ENCODE data around the gene C1orf141. TPM values are rescaled to one million over a fixed set of nuclear protein-coding genes. Genes with fewer than 3 reads are reported as not detected.

The C1orf141 gene
- total and polyA plus RNA-seq, 2 donors (not counting 1 experiment from before 2014, with no cell fraction given): not detected

DNA sequence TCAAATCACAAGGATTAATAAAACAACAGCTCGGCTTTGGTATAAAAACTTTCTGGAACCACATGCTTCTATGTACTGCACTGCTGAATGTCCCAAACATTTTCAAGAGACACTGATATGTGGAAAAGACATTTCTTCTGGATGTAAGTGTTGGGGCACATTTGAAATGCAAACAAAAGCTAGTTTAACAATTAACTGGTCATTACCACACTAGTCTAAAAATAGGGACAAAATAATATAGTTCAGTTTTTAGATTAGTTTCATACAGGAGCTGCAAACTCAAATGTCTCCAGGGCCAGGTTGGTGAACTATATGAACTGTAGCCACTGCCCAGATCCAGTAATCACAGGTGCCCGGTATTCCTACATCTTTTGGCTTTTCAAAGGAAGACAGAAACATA is 34.7 kb upstream of the C1orf141 start:
- no peak overlapping the region for H3K4me2 ChIP-seq (replicated peaks; ENCODE audit: low read depth, low read length, poor library complexity, severe bottlenecking)
- DNase-seq: no peak
- CTCF ChIA-PET: interaction anchor here (1.5 kb wide), 1 partner anchor 19 kb away, joined by 3 read pairs; no protein-coding TSS in a partner anchor
- no peak for TF ChIP-seq EZH2 (IDR thresholded peaks at IDR 0.05; ENCODE audit: borderline replicate concordance, insufficient read depth, low read depth, low read length, poor library complexity, severe bottlenecking)
- TF ChIP-seq, protein P1, sequence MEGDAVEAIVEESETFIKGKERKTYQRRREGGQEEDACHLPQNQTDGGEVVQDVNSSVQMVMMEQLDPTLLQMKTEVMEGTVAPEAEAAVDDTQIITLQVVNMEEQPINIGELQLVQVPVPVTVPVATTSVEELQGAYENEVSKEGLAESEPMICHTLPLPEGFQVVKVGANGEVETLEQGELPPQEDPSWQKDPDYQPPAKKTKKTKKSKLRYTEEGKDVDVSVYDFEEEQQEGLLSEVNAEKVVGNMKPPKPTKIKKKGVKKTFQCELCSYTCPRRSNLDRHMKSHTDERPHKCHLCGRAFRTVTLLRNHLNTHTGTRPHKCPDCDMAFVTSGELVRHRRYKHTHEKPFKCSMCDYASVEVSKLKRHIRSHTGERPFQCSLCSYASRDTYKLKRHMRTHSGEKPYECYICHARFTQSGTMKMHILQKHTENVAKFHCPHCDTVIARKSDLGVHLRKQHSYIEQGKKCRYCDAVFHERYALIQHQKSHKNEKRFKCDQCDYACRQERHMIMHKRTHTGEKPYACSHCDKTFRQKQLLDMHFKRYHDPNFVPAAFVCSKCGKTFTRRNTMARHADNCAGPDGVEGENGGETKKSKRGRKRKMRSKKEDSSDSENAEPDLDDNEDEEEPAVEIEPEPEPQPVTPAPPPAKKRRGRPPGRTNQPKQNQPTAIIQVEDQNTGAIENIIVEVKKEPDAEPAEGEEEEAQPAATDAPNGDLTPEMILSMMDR (IDR thresholded peaks at IDR 0.05): no peak
- H2AFZ ChIP-seq (ENCODE audit: insufficient read depth, low read depth, low read length, poor library complexity, severe bottlenecking): no peak overlapping the region
- no peak overlapping the region for H3K4me3 ChIP-seq (ENCODE audit: control extremely low read depth in 1 of 5, extremely low read depth in 1 of 5, insufficient read depth in 1 of 5, low read depth in 2 of 5, low read length in 4 of 5)
- H3K9ac ChIP-seq (ENCODE audit: low read length): no peak overlapping the region
- no peak for ATAC-seq (ENCODE audit: low read depth)
- H3K79me2 ChIP-seq (ENCODE audit: control insufficient read depth, insufficient read depth, low read length): no peaks in the 10 kb centered on the region
- H3K27ac Mint-ChIP-seq: no peak overlapping the region
- intact Hi-C loops (cut with micrococcal nuclease): no loop called here
- H3K4me3 Mint-ChIP-seq: no peak overlapping the region
- no peaks in the 10 kb centered on the region for H3K36me3 ChIP-seq (replicated peaks in 1 of 2; ENCODE audit: control extremely low read depth in 1 of 2, control insufficient read depth in 1 of 2, extremely low read depth in 1 of 2, insufficient read depth in 2 of 2, low read length in 1 of 2)
- POLR2A ChIA-PET: no interaction called here
- no peaks in the 10 kb centered on the region for H4K20me1 ChIP-seq (ENCODE audit: control insufficient read depth, insufficient read depth, low read length, poor library complexity, severe bottlenecking)
- H3K9me3 ChIP-seq (ENCODE audit: control extremely low read depth in 1 of 3, control insufficient read depth in 2 of 3, insufficient read depth in 1 of 3, low read length in 2 of 3): no peaks in the 10 kb centered on the region
- H3K27ac ChIP-seq (ENCODE audit: low read length in 2 of 2): no peak overlapping the region
- peaks cover 0 to 9% (median 0%) of the 10 kb centered on the region in 4 experiments for H3K27me3 ChIP-seq (replicated peaks in 1 of 4; ENCODE audit: control extremely low read depth in 1 of 4, control insufficient read depth in 3 of 4, insufficient read depth in 4 of 4, low read length in 3 of 4)
- H3K4me1 ChIP-seq (ENCODE audit: control insufficient read depth in 2 of 2, insufficient read depth in 2 of 2, low read length in 2 of 2): no peaks in the 10 kb centered on the region
- peaks cover 2% of the 10 kb centered on the region for H3K27me3 Mint-ChIP-seq
- peaks cover 4% of the 10 kb centered on the region for H3K9me3 Mint-ChIP-seq (ENCODE audit: insufficient read depth)
- no peaks in the 10 kb centered on the region for H3K4me1 Mint-ChIP-seq
- no CpG with 5 or more reads among the region's 2 CpGs for WGBS (ENCODE audit: insufficient coverage)

GRCh38 chr1:67166196-67166595 is 31.4 kb upstream of the C1orf141 start, which contains the start of gene IL23R:
IL23R (plus strand) TSS chr1:67166454; CDS start chr1:67168121, 1,667 bp downstream.
- Histone ChIP-seq H2AFZ (ENCODE audit: insufficient read depth, low read depth, low read length, poor library complexity, severe bottlenecking) (no peak within 1 kb of the TSS), H3K36me3 (replicated peaks in 1 of 2; ENCODE audit: control extremely low read depth in 1 of 2, control insufficient read depth in 1 of 2, extremely low read depth in 1 of 2, insufficient read depth in 2 of 2, low read length in 1 of 2) (no peaks in the 10 kb centered on the region), H3K9ac (ENCODE audit: low read length) (no peak within 1 kb of the TSS), H3K9me3 (ENCODE audit: control extremely low read depth in 1 of 3, control insufficient read depth in 2 of 3, insufficient read depth in 1 of 3, low read length in 2 of 3) (no peaks in the 10 kb centered on the region), H3K4me3 (ENCODE audit: control extremely low read depth in 1 of 5, extremely low read depth in 1 of 5, insufficient read depth in 1 of 5, low read depth in 2 of 5, low read length in 4 of 5) (no peak within 1 kb of the TSS), H3K27me3 (replicated peaks in 1 of 4; ENCODE audit: control extremely low read depth in 1 of 4, control insufficient read depth in 3 of 4, insufficient read depth in 4 of 4, low read length in 3 of 4) (peaks cover 0 to 9% (median 0%) of the 10 kb centered on the region in 4 experiments), H3K4me1 (ENCODE audit: control insufficient read depth in 2 of 2, insufficient read depth in 2 of 2, low read length in 2 of 2) (no peaks in the 10 kb centered on the region), H3K4me2 (replicated peaks; ENCODE audit: low read depth, low read length, poor library complexity, severe bottlenecking) (no peak within 1 kb of the TSS), H3K79me2 (ENCODE audit: control insufficient read depth, insufficient read depth, low read length) (no peaks in the 10 kb centered on the region), H3K27ac (ENCODE audit: low read length in 2 of 2) (no peak within 1 kb of the TSS), H4K20me1 (ENCODE audit: control insufficient read depth, insufficient read depth, low read length, poor library complexity, severe bottlenecking) (no peaks in the 10 kb centered on the region)
- intact Hi-C loops (cut with micrococcal nuclease): no loop called here
- 83% methylated on average over 3 of the region's 4 CpGs for WGBS (ENCODE audit: insufficient coverage)
- DNase-seq (no peak), ATAC-seq (ENCODE audit: low read depth) (no peak)
- Mint-ChIP-seq H3K9me3 (ENCODE audit: insufficient read depth) (peaks cover 4% of the 10 kb centered on the region), H3K4me1 (no peaks in the 10 kb centered on the region), H3K27me3 (peaks cover 8% of the 10 kb centered on the region), H3K27ac (no peak within 1 kb of the TSS), H3K4me3 (no peak within 1 kb of the TSS)
- ChIA-PET POLR2A (no interaction called here), CTCF (no interaction called here)
- TF ChIP-seq EZH2 (IDR thresholded peaks at IDR 0.05; ENCODE audit: borderline replicate concordance, insufficient read depth, low read depth, low read length, poor library complexity, severe bottlenecking): no peak

All from B cell (primary cell).